Breast epithelium (tissue), 3 donors: ENCODE results near the gene ACTL10.

Source experiments
- POLR2AphosphoS5 ChIP-seq, 3 donors: sonication (generic); formaldehyde crosslinking; IDR thresholded peaks; one replicate each; pipeline ENCODE4 v1.6.1; 2017; ENCODE audit warnings: antibody characterized with exemption in 3 of 3
- TF ChIP-seq, protein P1 (sequence below), 3 donors: fragments of 450-650 bp; IDR thresholded peaks; one replicate each; pipeline ENCODE4 v1.5.1; 2016 to 2017; ENCODE audit warnings: antibody characterized with exemption in 3 of 3, mild to moderate bottlenecking in 3 of 3, moderate library complexity in 3 of 3

- TF ChIP-seq, protein P1, sequence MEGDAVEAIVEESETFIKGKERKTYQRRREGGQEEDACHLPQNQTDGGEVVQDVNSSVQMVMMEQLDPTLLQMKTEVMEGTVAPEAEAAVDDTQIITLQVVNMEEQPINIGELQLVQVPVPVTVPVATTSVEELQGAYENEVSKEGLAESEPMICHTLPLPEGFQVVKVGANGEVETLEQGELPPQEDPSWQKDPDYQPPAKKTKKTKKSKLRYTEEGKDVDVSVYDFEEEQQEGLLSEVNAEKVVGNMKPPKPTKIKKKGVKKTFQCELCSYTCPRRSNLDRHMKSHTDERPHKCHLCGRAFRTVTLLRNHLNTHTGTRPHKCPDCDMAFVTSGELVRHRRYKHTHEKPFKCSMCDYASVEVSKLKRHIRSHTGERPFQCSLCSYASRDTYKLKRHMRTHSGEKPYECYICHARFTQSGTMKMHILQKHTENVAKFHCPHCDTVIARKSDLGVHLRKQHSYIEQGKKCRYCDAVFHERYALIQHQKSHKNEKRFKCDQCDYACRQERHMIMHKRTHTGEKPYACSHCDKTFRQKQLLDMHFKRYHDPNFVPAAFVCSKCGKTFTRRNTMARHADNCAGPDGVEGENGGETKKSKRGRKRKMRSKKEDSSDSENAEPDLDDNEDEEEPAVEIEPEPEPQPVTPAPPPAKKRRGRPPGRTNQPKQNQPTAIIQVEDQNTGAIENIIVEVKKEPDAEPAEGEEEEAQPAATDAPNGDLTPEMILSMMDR (IDR thresholded peaks at IDR 0.05), result no peak
- TF ChIP-seq POLR2AphosphoS5 (IDR thresholded peaks at IDR 0.05), result no peak
These were observed 14.5 kb downstream of the ACTL10 start for GRCh38 chr20:33681288-33681687.
